Endothelial cell of umbilical vein (primary cell): Measurements from ENCODE around the gene ENDOG. TPM values are rescaled to one million over a fixed set of nuclear protein-coding genes. Genes with fewer than 3 reads are reported as not detected.

Experiments
- BruUV-seq: library from RNA; stranded (reverse); fragments of 400-500 nt; replicated peaks from 2 replicates; lab custom pipeline; 2021; lab: Mats Ljungman, UMichigan
- CTCF ChIA-PET: fragments of 300-600, 350-600 bp; sonication (Branson Sonifier 250); formaldehyde crosslinking; loops from one replicate; lab custom pipeline; 2021; ENCODE audit warnings: antibody characterized with exemption, inconsistent platforms; lab: Charles Lee
- POLR2A ChIA-PET: fragments of 300-600, 350-600 bp; sonication (Branson Sonifier 250); formaldehyde crosslinking; loops from one replicate; lab custom pipeline; 2021; ENCODE audit warnings: antibody characterized with exemption, inconsistent platforms; lab: Charles Lee
- DNase-seq: peaks from one replicate; pipeline ENCODE4 v3.0.0-alpha.2; 2011; ENCODE audit warnings: low read depth, low spot score
- FAIRE-seq: peaks from 2 replicates; lab custom pipeline; 2011; peaks lifted over from hg19 to GRCh38; lab: Jason Lieb, UNC
- H2AFZ ChIP-seq: 2 replicates; pipeline ENCODE4 v1.6.0; 2012; ENCODE audit warnings: low read depth, low read length, control low read depth, inconsistent platforms
- H3K27ac ChIP-seq: 2 replicates; pipeline ENCODE4 v1.5.1; 2011; ENCODE audit warnings: low read depth, mild to moderate bottlenecking, control low read depth, low read length, moderate library complexity; ENCODE audit not compliant: insufficient read depth
- H3K27me3 ChIP-seq, 2 experiments: 2 replicates each; pipeline versions ENCODE4 v1.6.0 to v1.6.1; 2011; ENCODE audit warnings: low read length in 2 of 2, mixed read lengths in 1 of 2; ENCODE audit not compliant: control insufficient read depth in 2 of 2, insufficient read depth in 2 of 2
- H3K36me3 ChIP-seq, 2 experiments: 2 replicates in 1 of 2; 3 replicates in 1 of 2; pipeline ENCODE4 v1.5.1; 2011; ENCODE audit warnings: low read length in 2 of 2, mild to moderate bottlenecking in 1 of 2, moderate library complexity in 1 of 2; ENCODE audit not compliant: control insufficient read depth in 2 of 2, insufficient read depth in 2 of 2; ENCODE audit errors: extremely low read depth in 1 of 2
- H3K4me1 ChIP-seq: 3 replicates; pipeline ENCODE4 v1.5.1; 2011; ENCODE audit warnings: mild to moderate bottlenecking, low read length; ENCODE audit not compliant: control insufficient read depth, insufficient read depth; ENCODE audit errors: extremely low read depth
- H3K4me2 ChIP-seq: 2 replicates; pipeline ENCODE4 v1.6.1; 2011; ENCODE audit warnings: low read length, control low read depth, mixed read lengths; ENCODE audit not compliant: insufficient read depth
- H3K4me3 ChIP-seq, 3 experiments: fragments of 200-600 bp in 1 of 3; sonication (generic), shearing (Covaris generic) in 1 of 3; replicated peaks in 1 of 3; 2 replicates each; pipeline ENCODE4 v1.5.1; 2011 to 2016; ENCODE audit warnings: control low read depth in 3 of 3, low read length in 3 of 3, mild to moderate bottlenecking in 2 of 3, inconsistent platforms in 1 of 3, low read depth in 1 of 3, moderate library complexity in 1 of 3; ENCODE audit not compliant: insufficient read depth in 1 of 3
- H3K79me2 ChIP-seq: 2 replicates; pipeline ENCODE4 v1.6.0; 2012; ENCODE audit warnings: low read length, inconsistent platforms; ENCODE audit not compliant: control insufficient read depth, insufficient read depth
- H3K9ac ChIP-seq: replicated peaks from 2 replicates; pipeline ENCODE3; 2011; ENCODE audit warnings: low read length, control low read depth; ENCODE audit not compliant: insufficient read depth; ENCODE audit errors: extremely low read depth
- H3K9me1 ChIP-seq: replicated peaks from 3 replicates; pipeline ENCODE4 v1.6.0; 2011; ENCODE audit warnings: mild to moderate bottlenecking, low read length; ENCODE audit not compliant: control insufficient read depth, insufficient read depth; ENCODE audit errors: extremely low read depth
- H3K9me3 ChIP-seq: replicated peaks from 2 replicates; pipeline ENCODE4 v1.5.1; 2012; ENCODE audit warnings: low read length, inconsistent platforms; ENCODE audit not compliant: control insufficient read depth, insufficient read depth
- H4K20me1 ChIP-seq: replicated peaks from 2 replicates; pipeline ENCODE3; 2011; ENCODE audit warnings: mild to moderate bottlenecking, low read length; ENCODE audit not compliant: control insufficient read depth, insufficient read depth; ENCODE audit errors: extremely low read depth
- EZH2 ChIP-seq: IDR thresholded peaks from 2 replicates; pipeline ENCODE4 v1.6.1; 2012; ENCODE audit warnings: borderline replicate concordance, low read depth, mild to moderate bottlenecking, moderate library complexity, low read length, inconsistent platforms; ENCODE audit not compliant: severe bottlenecking
- FOS ChIP-seq: IDR thresholded peaks from 2 replicates; pipeline ENCODE4 v1.6.1; 2011; ENCODE audit warnings: mild to moderate bottlenecking, low read length, moderate library complexity, borderline replicate concordance; ENCODE audit not compliant: insufficient read depth
- GATA2 ChIP-seq: IDR thresholded peaks from 2 replicates; pipeline ENCODE4 v1.7.0; 2011; ENCODE audit warnings: low read depth, mild to moderate bottlenecking, moderate library complexity, mixed read lengths, low read length; ENCODE audit not compliant: insufficient read length, insufficient read depth
- JUN ChIP-seq: IDR thresholded peaks from 2 replicates; pipeline ENCODE4 v1.6.1; 2011; ENCODE audit warnings: borderline replicate concordance, low read depth; ENCODE audit not compliant: insufficient read length, insufficient read depth
- MYC ChIP-seq: IDR thresholded peaks from one replicate; pipeline ENCODE4 v1.6.1; 2011; ENCODE audit warnings: mild to moderate bottlenecking, low read depth, low read length
- POLR2A ChIP-seq: IDR thresholded peaks from 2 replicates; pipeline ENCODE4 v1.6.1; 2012; ENCODE audit warnings: low read depth, mild to moderate bottlenecking, control low read depth, low read length
- POLR2AphosphoS5 ChIP-seq: IDR thresholded peaks from 2 replicates; pipeline ENCODE4 v1.6.1; 2012; ENCODE audit warnings: low read depth, mild to moderate bottlenecking, control low read depth, low read length, moderate library complexity; ENCODE audit not compliant: insufficient read depth
- dilution Hi-C: fragments of 300-500 bp; cut with MboI; formaldehyde crosslinking; loops from one replicate; pipeline ENCODE4 v1.15.0; 2019; ENCODE audit warnings: low sequenced_read_pairs; ENCODE audit not compliant: extremely low pct_ligation_motif_present
- intact Hi-C: fragments of 100-400 bp; cut with micrococcal nuclease; formaldehyde crosslinking; loops from one replicate; pipeline ENCODE4 v1.10.0; 2022
- polyA plus RNA-seq, 4 experiments: library from polyadenylated mRNA; depleted of rRNA in 3 of 4; stranded (reverse) in 3 of 4; unstranded in 1 of 4; fragments of >200 nt; gene quantifications; 2 replicates each; pipeline versions ENCODE4 v1.2.1 to v1.2.3, GENCODE V29; 2011 to 2012; ENCODE audit warnings: missing spikeins in 1 of 4
- total RNA-seq: library from RNA; stranded (reverse); gene quantifications from 2 replicates; pipeline ENCODE4 v1.2.3, GENCODE V29; 2021
- TF ChIP-seq, protein P1 (sequence below), 2 donors: IDR thresholded peaks; 1 replicate in 1 of 2; 2 replicates in 1 of 2; pipeline ENCODE4 v1.5.1; 2011; ENCODE audit warnings: low read length in 2 of 2, mild to moderate bottlenecking in 2 of 2, moderate library complexity in 2 of 2, control low read depth in 1 of 2, inconsistent platforms in 1 of 2, low read depth in 1 of 2; ENCODE audit not compliant: insufficient read depth in 1 of 2; ENCODE audit errors: extremely low read depth in 1 of 2
- TF ChIP-seq, protein P2 (sequence below): IDR thresholded peaks from 2 replicates; pipeline ENCODE4 v1.6.1; 2011; ENCODE audit not compliant: insufficient read depth, insufficient read length

The ENDOG gene
- total and polyA plus RNA-seq, 2 donors (not counting 3 experiments of a cell fraction or from before 2014, with no cell fraction given), result 18.0 to 21.1 TPM

DNA sequence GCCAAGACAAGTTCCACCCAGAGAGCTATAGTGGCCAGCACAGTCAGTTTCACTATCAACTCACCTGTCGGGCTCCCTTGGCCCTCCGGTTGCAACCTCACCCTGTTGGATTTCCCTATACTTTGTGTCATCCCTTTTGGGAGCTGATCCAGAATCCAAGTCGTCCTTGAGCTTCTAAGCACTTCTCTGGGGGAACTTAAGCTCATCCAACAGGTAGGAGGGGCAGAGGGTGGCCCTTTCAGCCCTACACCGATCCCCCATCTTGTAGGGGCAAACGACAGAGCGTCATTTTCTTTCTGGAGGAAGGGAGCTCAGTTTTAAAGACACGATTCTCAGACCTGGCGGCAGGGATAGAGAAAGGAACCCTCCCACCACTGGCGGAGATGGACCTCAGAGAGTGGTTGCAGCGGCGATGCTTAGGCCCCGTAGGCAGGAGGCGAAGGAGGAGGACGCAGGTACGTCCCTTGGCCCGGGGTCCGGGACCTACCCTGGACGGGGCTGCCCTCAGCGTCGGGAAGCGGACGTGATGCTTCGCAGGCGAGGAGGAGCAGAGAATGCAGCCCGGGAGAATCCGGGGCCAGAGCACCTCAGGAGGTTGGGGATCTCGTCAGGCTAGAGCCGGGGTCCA lies 47.1 kb upstream of the ENDOG start:
- peaks cover 7% of the 10 kb centered on the region for H3K4me1 ChIP-seq
- H3K4me3 ChIP-seq, result peak overlapping the region; percentile 49 to 86 (median 66)
- H4K20me1 ChIP-seq, result no peaks in the 10 kb centered on the region
- no peaks in the 10 kb centered on the region for H3K27me3 ChIP-seq
- TF ChIP-seq JUN (no peak), GATA2 (no peak), FOS (no peak), EZH2 (no peak), POLR2AphosphoS5 (no peak), POLR2A (no peak), MYC (no peak)
- TF ChIP-seq, protein P1, sequence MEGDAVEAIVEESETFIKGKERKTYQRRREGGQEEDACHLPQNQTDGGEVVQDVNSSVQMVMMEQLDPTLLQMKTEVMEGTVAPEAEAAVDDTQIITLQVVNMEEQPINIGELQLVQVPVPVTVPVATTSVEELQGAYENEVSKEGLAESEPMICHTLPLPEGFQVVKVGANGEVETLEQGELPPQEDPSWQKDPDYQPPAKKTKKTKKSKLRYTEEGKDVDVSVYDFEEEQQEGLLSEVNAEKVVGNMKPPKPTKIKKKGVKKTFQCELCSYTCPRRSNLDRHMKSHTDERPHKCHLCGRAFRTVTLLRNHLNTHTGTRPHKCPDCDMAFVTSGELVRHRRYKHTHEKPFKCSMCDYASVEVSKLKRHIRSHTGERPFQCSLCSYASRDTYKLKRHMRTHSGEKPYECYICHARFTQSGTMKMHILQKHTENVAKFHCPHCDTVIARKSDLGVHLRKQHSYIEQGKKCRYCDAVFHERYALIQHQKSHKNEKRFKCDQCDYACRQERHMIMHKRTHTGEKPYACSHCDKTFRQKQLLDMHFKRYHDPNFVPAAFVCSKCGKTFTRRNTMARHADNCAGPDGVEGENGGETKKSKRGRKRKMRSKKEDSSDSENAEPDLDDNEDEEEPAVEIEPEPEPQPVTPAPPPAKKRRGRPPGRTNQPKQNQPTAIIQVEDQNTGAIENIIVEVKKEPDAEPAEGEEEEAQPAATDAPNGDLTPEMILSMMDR (IDR thresholded peaks at IDR 0.05; ENCODE audit: extremely low read depth in 1 of 2, insufficient read depth in 1 of 2, low read depth in 1 of 2, low read length in 2 of 2), result no peak
- TF ChIP-seq, protein P2, sequence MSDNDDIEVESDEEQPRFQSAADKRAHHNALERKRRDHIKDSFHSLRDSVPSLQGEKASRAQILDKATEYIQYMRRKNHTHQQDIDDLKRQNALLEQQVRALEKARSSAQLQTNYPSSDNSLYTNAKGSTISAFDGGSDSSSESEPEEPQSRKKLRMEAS, result no peak
- intact Hi-C loops, result loop anchor here (1.0 kb wide), 2 partner anchors 47 to 136 kb away; partner anchors contain the start of gene ZDHHC12
- H3K4me2 ChIP-seq, result peak overlapping the region; percentile 56
- no peaks in the 10 kb centered on the region for H3K36me3 ChIP-seq
- H2AFZ ChIP-seq, result peak overlapping the region; percentile 77
- H3K9me3 ChIP-seq, result no peaks in the 10 kb centered on the region
- H3K79me2 ChIP-seq, result no peaks in the 10 kb centered on the region
- ChIA-PET POLR2A (no interaction called here), CTCF (interaction anchor here (0.6 to 1.4 kb wide), 9 partner anchors 11 to 88 kb away, joined by 3 to 7 read pairs (median 5); partner anchors contain the start of genes ENDOG, PKN3 and TBC1D13)
- H3K9me1 ChIP-seq, result no peaks in the 10 kb centered on the region
- TSS peak; percentile 57 for BruUV-seq
- H3K27ac ChIP-seq, result peak overlapping the region; percentile 39
- no peak for FAIRE-seq
- DNase-seq, result peak; percentile 62
- dilution Hi-C loops, result no loop called here
- peak overlapping the region; percentile 83 for H3K9ac ChIP-seq
